Loucy (cell line): ENCODE data around the gene CLDN6.

ENCODE experiments used
- H2AFZ ChIP-seq: fragments of 200-600 bp; sonication (generic); 2 replicates; pipeline ENCODE4 v1.6.0; 2016; ENCODE audit warnings: antibody characterized with exemption, mild to moderate bottlenecking, low read length, moderate library complexity
- H3F3A ChIP-seq: fragments of 200-600 bp; 2 replicates; pipeline ENCODE4 v1.6.0; 2016; ENCODE audit warnings: antibody characterized with exemption, low read depth, mild to moderate bottlenecking
- H3K27me3 ChIP-seq: fragments of 200-600 bp; sonication (generic); 2 replicates; pipeline ENCODE4 v1.6.1; 2014; ENCODE audit warnings: low read length, mild to moderate bottlenecking; ENCODE audit not compliant: insufficient read depth, poor library complexity, severe bottlenecking
- H3K36me3 ChIP-seq: fragments of 200-600 bp; sonication (generic); 2 replicates; pipeline ENCODE4 v1.6.1; 2016; ENCODE audit warnings: low read length; ENCODE audit not compliant: insufficient read depth
- H3K4me1 ChIP-seq: fragments of 200-600 bp; sonication (generic); 2 replicates; pipeline ENCODE4 v1.5.1; 2014; ENCODE audit warnings: low read length, mild to moderate bottlenecking; ENCODE audit not compliant: insufficient read depth, poor library complexity, severe bottlenecking
- H3K4me2 ChIP-seq: fragments of 200-600 bp; sonication (generic); 2 replicates; pipeline ENCODE4 v1.6.0; 2014; ENCODE audit warnings: antibody characterized with exemption, low read length, low read depth, mild to moderate bottlenecking; ENCODE audit not compliant: poor library complexity, severe bottlenecking
- H3K4me3 ChIP-seq: fragments of 200-600 bp; sonication (generic); 2 replicates; pipeline ENCODE4 v1.5.1; 2014; ENCODE audit warnings: low read length, mild to moderate bottlenecking, mixed read lengths; ENCODE audit not compliant: poor library complexity, severe bottlenecking
- H3K79me2 ChIP-seq: fragments of 200-600 bp; sonication (generic); 2 replicates; pipeline ENCODE4 v1.6.1; 2014; ENCODE audit warnings: low read length; ENCODE audit not compliant: insufficient read depth
- H3K9ac ChIP-seq: fragments of 200-600 bp; sonication (generic); 2 replicates; pipeline ENCODE4 v1.6.0; 2014; ENCODE audit warnings: mild to moderate bottlenecking, low read depth, low read length, moderate library complexity; ENCODE audit not compliant: poor library complexity, severe bottlenecking
- H3K9me2 ChIP-seq: fragments of 200-600 bp; sonication (generic); replicated peaks from 2 replicates; pipeline ENCODE4 v1.6.1; 2016; ENCODE audit warnings: low read depth, low read length, mixed read lengths
- H3K9me3 ChIP-seq: fragments of 200-600 bp; sonication (generic); 2 replicates; pipeline ENCODE4 v1.6.1; 2014; ENCODE audit warnings: mild to moderate bottlenecking, antibody characterized with exemption, low read length, low read depth; ENCODE audit not compliant: insufficient read depth
- H4K20me1 ChIP-seq: fragments of 200-600 bp; sonication (generic); 2 replicates; pipeline ENCODE4 v1.6.0; 2014; ENCODE audit warnings: antibody characterized with exemption, low read length, mild to moderate bottlenecking; ENCODE audit not compliant: insufficient read depth, poor library complexity, severe bottlenecking
- EZH2phosphoT487 ChIP-seq: fragments of 200-600 bp; IDR thresholded peaks from 2 replicates; pipeline ENCODE4 v1.6.1; 2018; ENCODE audit warnings: antibody characterized with exemption, mild to moderate bottlenecking, moderate library complexity, borderline replicate concordance
- TF ChIP-seq, protein P1 (sequence below): fragments of 200-600 bp; sonication (generic); conservative IDR thresholded peaks from 2 replicates; pipeline ENCODE4 v1.5.1; 2014; ENCODE audit warnings: mild to moderate bottlenecking, antibody characterized with exemption, low read length

Gene CLDN6

DNA sequence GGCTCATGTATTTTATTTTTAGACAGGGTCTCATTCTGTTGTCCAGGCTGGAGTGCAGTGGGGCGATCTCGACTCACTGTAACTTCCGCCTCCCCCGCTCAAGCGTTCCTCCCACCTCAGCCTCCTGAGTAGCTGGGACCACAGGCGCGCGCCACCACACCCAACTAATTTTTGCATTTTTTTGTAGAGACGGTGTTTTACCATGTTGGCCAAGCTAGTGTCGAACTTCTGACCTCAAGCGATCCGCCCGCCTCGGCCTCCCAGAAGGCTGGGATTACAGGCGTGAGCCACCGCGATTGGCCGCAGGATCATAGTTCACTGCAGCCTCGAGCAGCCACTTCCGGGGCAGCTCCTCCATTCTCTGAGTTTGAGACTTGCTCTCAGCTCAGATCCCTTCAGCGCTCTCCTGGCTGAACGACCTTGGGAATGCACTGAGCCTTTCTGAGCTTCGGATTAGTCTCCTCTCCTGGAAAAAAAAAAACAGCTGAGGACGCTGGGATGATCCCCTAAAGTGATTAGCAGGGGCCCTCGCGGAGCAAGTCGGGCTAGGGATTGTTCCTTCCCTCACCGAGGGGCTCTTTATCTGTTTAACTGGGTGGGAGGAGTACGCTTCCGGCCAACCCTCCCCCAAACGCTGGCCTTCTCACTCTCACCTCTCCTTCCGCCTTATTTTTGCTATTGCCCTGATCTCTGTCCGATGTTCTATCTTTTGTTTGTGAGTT lies 36.6 kb downstream of the CLDN6 start:
- Histone ChIP-seq H3F3A (no peaks in the 10 kb centered on the region), H3K4me3 (peak overlapping the region; percentile 87), H3K4me2 (peak overlapping the region; percentile 67), H2AFZ (no peak overlapping the region), H4K20me1 (no peaks in the 10 kb centered on the region), H3K36me3 (no peaks in the 10 kb centered on the region), H3K4me1 (no peaks in the 10 kb centered on the region), H3K9me2 (no peaks in the 10 kb centered on the region), H3K9me3 (no peaks in the 10 kb centered on the region), H3K27me3 (no peaks in the 10 kb centered on the region), H3K79me2 (peaks cover 30% of the 10 kb centered on the region), H3K9ac (peak overlapping the region; percentile 88)
- no peak for TF ChIP-seq EZH2phosphoT487
- TF ChIP-seq, protein P1, sequence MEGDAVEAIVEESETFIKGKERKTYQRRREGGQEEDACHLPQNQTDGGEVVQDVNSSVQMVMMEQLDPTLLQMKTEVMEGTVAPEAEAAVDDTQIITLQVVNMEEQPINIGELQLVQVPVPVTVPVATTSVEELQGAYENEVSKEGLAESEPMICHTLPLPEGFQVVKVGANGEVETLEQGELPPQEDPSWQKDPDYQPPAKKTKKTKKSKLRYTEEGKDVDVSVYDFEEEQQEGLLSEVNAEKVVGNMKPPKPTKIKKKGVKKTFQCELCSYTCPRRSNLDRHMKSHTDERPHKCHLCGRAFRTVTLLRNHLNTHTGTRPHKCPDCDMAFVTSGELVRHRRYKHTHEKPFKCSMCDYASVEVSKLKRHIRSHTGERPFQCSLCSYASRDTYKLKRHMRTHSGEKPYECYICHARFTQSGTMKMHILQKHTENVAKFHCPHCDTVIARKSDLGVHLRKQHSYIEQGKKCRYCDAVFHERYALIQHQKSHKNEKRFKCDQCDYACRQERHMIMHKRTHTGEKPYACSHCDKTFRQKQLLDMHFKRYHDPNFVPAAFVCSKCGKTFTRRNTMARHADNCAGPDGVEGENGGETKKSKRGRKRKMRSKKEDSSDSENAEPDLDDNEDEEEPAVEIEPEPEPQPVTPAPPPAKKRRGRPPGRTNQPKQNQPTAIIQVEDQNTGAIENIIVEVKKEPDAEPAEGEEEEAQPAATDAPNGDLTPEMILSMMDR: no peak

DNA sequence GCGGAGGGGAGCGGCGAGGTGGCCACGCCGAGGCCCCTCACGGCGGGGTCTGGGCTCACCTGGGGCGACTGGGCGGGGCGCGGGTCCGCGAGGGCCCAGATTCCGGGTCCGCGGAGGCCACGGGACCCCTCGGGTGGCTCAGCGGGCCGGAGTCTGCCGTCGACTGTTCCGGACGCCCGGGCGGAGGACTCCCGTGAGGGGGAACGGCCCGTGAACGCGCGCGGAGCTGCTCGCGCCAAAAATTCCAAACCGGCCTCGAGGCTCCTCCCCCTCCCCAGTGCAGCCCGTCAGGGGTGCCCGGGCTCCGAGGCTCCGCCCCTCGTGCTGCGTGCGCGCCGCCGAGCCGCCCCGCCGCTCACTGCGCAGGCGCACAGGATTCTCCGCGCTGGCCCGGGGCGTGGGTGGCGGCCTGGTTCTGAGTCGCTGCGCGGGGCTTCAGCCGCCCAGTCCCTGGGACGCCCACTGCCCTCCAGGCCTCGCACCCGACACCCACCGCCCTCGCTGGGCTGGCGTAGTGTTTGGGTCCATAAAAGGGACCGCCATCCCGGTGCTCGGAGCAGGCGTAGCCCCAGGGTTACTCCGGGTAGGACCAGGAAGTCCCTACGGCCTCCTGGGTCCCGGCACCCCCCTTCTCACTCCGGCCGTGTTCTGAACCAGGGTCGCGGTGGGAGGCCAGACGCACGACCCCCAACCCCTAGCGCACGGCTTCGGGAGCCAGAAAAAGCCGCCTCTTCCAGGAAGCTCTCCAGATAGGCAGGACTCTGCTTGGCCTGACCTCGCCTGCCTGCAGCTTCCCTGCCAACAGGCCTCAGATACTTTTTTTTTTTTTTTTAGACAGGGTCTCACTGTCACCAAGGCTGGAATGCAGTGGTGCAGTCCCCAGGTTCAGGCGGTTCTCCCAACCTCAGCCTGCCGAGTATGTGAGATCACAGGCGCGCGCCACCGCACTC lies 37.5 kb downstream of the CLDN6 start, which contains the start of gene PKMYT1:
TSS of gene PKMYT1 (minus strand) at position 220 of the 950 bp plus-strand sequence. CDS start 789 bp downstream, outside the sequence.
- Histone ChIP-seq H2AFZ (peak within 1 kb of the TSS; percentile 63), H3K79me2 (peaks cover 30% of the 10 kb centered on the region), H3K4me2 (peak within 1 kb of the TSS; percentile 75), H3K36me3 (no peaks in the 10 kb centered on the region), H4K20me1 (no peaks in the 10 kb centered on the region), H3F3A (no peaks in the 10 kb centered on the region), H3K4me1 (no peaks in the 10 kb centered on the region), H3K9me3 (no peaks in the 10 kb centered on the region), H3K9ac (peak within 1 kb of the TSS; percentile 88), H3K9me2 (no peaks in the 10 kb centered on the region), H3K27me3 (no peaks in the 10 kb centered on the region), H3K4me3 (peak within 1 kb of the TSS; percentile 87)
- TF ChIP-seq, protein P1: no peak
- no peak for TF ChIP-seq EZH2phosphoT487

DNA sequence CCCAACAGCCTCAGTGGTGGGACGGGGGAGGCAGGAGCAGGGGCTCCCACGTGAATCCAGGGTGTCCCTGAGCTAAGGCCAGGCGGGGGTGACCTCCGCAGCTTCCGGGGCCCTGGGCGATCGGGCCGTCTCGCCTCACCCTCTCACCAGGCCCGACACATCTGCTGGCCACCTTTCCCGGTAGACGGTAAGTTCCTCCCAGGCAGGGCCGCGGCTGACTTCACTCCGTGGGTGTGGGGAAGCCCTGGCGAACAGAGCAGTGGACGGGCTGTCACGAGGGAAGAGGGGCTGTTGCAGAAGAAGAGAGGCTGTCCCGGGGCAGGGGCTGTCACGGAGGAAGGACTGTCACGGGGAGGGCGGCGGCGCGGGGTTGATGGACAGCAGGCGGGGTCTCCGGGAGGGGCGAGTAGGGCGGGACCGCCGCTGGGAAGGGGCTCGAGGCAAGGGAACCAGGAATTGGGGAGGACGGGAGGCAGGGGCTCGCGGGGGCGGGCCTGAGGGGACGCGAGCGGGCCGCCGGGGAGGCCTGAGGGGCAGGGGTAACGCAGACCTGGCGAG lies 38.2 kb downstream of the CLDN6 start:
- Histone ChIP-seq H3K79me2 (peaks cover 30% of the 10 kb centered on the region), H4K20me1 (no peaks in the 10 kb centered on the region), H3K9ac (peak overlapping the region; percentile 88), H3K9me3 (no peaks in the 10 kb centered on the region), H3K36me3 (no peaks in the 10 kb centered on the region), H3K4me2 (peak overlapping the region; percentile 75), H3F3A (no peaks in the 10 kb centered on the region), H3K4me3 (peak overlapping the region; percentile 87), H3K27me3 (no peaks in the 10 kb centered on the region), H3K9me2 (no peaks in the 10 kb centered on the region), H2AFZ (peak overlapping the region; percentile 49; the same call in 1 of the 2 replicates), H3K4me1 (no peaks in the 10 kb centered on the region)
- TF ChIP-seq EZH2phosphoT487: no peak
- TF ChIP-seq, protein P1: no peak
